Left ventricle myocardium inferior (tissue), 1 donor: ENCODE data around the gene SPATA31C1. TPM values are rescaled to one million over a fixed set of nuclear protein-coding genes. Genes with fewer than 3 reads are reported as not detected.

Experiments
- DNase-seq: peaks from one replicate; pipeline ENCODE4 v3.0.0-alpha.2; 2020
- H3K27ac ChIP-seq: fragments of 200-600 bp; replicated peaks from 2 replicates; pipeline ENCODE4 v1.8.0; 2021
- H3K27me3 ChIP-seq: fragments of 200-600 bp; 2 replicates; pipeline ENCODE4 v1.8.0; 2021; ENCODE audit warnings: low read depth
- H3K36me3 ChIP-seq: fragments of 200-600 bp; 2 replicates; pipeline ENCODE4 v1.8.0; 2021
- H3K4me1 ChIP-seq: fragments of 200-600 bp; 2 replicates; pipeline ENCODE4 v1.8.0; 2021
- H3K4me3 ChIP-seq: fragments of 200-600 bp; 2 replicates; pipeline ENCODE4 v1.8.0; 2021; ENCODE audit warnings: mild to moderate bottlenecking, moderate library complexity
- H3K9me3 ChIP-seq: fragments of 200-600 bp; replicated peaks from 2 replicates; pipeline ENCODE4 v1.8.0; 2021
- CTCF ChIP-seq: fragments of 200-600 bp; IDR thresholded peaks from 2 replicates; pipeline ENCODE4 v1.8.0; 2021; ENCODE audit warnings: antibody characterized with exemption, mild to moderate bottlenecking, borderline replicate concordance
- intact Hi-C: fragments of 100-400 bp; cut with micrococcal nuclease; formaldehyde crosslinking; loops from one replicate; pipeline ENCODE4 v1.11.0; 2022
- total RNA-seq: library from RNA; stranded (reverse); fragmentation: NEBNext Ultra II Directional; extraction: Animal tissue kit (Norgen Biotek cat#: 25700); gene quantifications from one replicate; pipeline ENCODE4 v1.2.1, GENCODE V29; 2021
- donor health status: DM: no; HTN: yes; CAD: no; lungs with severe emphysema.

SPATA31C1 gene
- total RNA-seq, 1 donor from 2014 or later = not detected

- no peak for TF ChIP-seq CTCF
- Histone ChIP-seq H3K4me3 (no peak overlapping the region), H3K36me3 (no peaks in the 10 kb centered on the region), H3K27me3 (peaks cover 43% of the 10 kb centered on the region), H3K9me3 (no peaks in the 10 kb centered on the region), H3K4me1 (no peaks in the 10 kb centered on the region), H3K27ac (no peak overlapping the region)
- no peak for DNase-seq
- intact Hi-C loops = no loop called here
Measured at GRCh38 chr9:87887661-87888480, 29.9 kb upstream of the SPATA31C1 start.

DNA sequence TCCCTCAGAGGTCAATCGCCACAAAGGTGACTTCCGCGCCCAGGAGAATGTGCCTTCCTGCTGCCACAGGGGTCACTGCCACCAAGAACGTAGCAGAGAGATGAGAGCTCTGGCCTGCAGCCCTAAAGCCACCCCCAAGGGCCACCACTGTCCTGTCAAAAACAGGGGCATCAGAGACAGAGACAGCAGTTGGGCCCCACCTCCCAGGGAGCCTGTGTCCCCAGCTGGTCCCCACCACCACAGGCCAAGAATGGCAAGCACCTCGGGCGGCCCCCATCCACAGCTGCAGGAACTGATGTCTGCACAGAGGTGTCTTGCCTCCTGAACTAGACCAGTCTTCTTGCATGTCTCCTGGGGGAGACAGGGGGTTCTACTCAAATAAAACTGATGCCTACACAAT is 29.3 kb upstream of the SPATA31C1 start:
- Histone ChIP-seq H3K4me1 (no peaks in the 10 kb centered on the region), H3K27me3 (peaks cover 43% of the 10 kb centered on the region), H3K9me3 (no peaks in the 10 kb centered on the region), H3K36me3 (no peaks in the 10 kb centered on the region), H3K4me3 (no peak overlapping the region), H3K27ac (no peak overlapping the region)
- intact Hi-C loops = no loop called here
- no peak for TF ChIP-seq CTCF
- DNase-seq = no peak

GRCh38 chr9:87889065-87889881 is 28.5 kb upstream of the SPATA31C1 start:
- H3K9me3 ChIP-seq = peaks cover 5% of the 10 kb centered on the region
- peaks cover 41% of the 10 kb centered on the region for H3K27me3 ChIP-seq
- H3K4me3 ChIP-seq = no peak overlapping the region
- no peak for DNase-seq
- intact Hi-C loops = no loop called here
- no peaks in the 10 kb centered on the region for H3K4me1 ChIP-seq
- H3K27ac ChIP-seq = no peak overlapping the region
- no peaks in the 10 kb centered on the region for H3K36me3 ChIP-seq
- no peak for TF ChIP-seq CTCF

DNA sequence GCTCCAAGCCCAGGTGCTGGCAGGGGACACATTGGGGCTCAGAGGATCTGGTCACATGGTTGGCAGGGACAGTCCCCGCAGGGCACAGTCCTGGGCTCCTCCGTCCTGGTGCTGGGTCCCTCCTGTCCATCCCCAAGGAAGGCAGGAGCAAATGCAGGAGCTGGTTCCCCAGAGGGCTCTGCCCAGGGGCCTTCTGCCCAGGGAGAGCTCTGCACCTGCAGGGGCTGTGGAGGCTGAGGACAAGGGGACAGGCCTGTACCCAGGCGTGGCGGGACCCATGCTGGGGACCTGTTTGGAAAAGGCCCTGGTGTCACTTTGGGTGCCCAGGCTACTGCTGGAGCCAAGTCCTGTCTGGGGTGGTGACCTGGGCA is 27.9 kb upstream of the SPATA31C1 start:
- H3K4me3 ChIP-seq = no peak overlapping the region
- no peak overlapping the region for H3K27ac ChIP-seq
- H3K4me1 ChIP-seq = no peaks in the 10 kb centered on the region
- peaks cover 11% of the 10 kb centered on the region for H3K9me3 ChIP-seq
- H3K36me3 ChIP-seq = no peaks in the 10 kb centered on the region
- no peak for DNase-seq
- no peak for TF ChIP-seq CTCF
- H3K27me3 ChIP-seq = peaks cover 35% of the 10 kb centered on the region
- intact Hi-C loops = no loop called here

- no peak for TF ChIP-seq CTCF
- Histone ChIP-seq H3K4me3 (no peak overlapping the region), H3K4me1 (no peaks in the 10 kb centered on the region), H3K27ac (no peak overlapping the region), H3K36me3 (no peaks in the 10 kb centered on the region), H3K27me3 (peaks cover 27% of the 10 kb centered on the region), H3K9me3 (peaks cover 11% of the 10 kb centered on the region)
- DNase-seq = no peak
- intact Hi-C loops = no loop called here
Measured at GRCh38 chr9:87890837-87891236, 26.9 kb upstream of the SPATA31C1 start.
